Upper lobe of left lung (tissue), 6 donors: ENCODE data around the gene GFRA1. TPM values are rescaled to one million over a fixed set of nuclear protein-coding genes. Genes with fewer than 3 reads are reported as not detected.
"Not testable (repeated sequence)": the region's sequence is repeated elsewhere in the genome, so short reads cannot be mapped to it uniquely, and the experiment has no call there.

Experiments
- ATAC-seq, 2 donors: fragments of 200-7000 bp; cut with Tn5 transposase; one replicate each; pipeline ENCODE4 v1.9.1; 2022; ENCODE audit warnings: mild to moderate bottlenecking in 2 of 2, moderate library complexity in 2 of 2; ENCODE audit not compliant: low FRiP score in 2 of 2
- DNase-seq, 2 donors: peaks; one replicate each; pipeline ENCODE4 v3.0.0-alpha.2; 2019 to 2020
- H3K27ac ChIP-seq, 4 donors: fragments of 200-600 bp; sonication (generic); one replicate each; pipeline ENCODE4 v1.5.1; 2016 to 2019
- H3K27me3 ChIP-seq, 4 donors: fragments of 200-600 bp; sonication (generic); one replicate each; pipeline ENCODE4 v1.5.1; 2017 to 2019
- H3K36me3 ChIP-seq, 4 donors: fragments of 200-600 bp; sonication (generic); one replicate each; pipeline ENCODE4 v1.5.1; 2016 to 2019
- H3K4me1 ChIP-seq, 4 donors: fragments of 200-600 bp; sonication (generic); one replicate each; pipeline ENCODE4 v1.5.1; 2018 to 2019
- H3K4me3 ChIP-seq, 4 donors: fragments of 200-600 bp; sonication (generic); one replicate each; pipeline ENCODE4 v1.5.1; 2017 to 2019; ENCODE audit warnings: mild to moderate bottlenecking in 2 of 4, moderate library complexity in 1 of 4
- H3K9me3 ChIP-seq, 4 donors: fragments of 200-600 bp; sonication (generic); one replicate each; pipeline ENCODE4 v1.5.1; 2018 to 2019
- CTCF ChIP-seq, 6 experiments: fragments of 450-650 bp in 4 of 6; fragments of 200-600 bp in 2 of 6; sonication (generic) in 2 of 6; IDR thresholded peaks; one replicate each; pipeline ENCODE4 v1.5.1; 2016 to 2019; ENCODE audit warnings: antibody characterized with exemption in 6 of 6
- EP300 ChIP-seq, 4 donors: sonication (generic); formaldehyde crosslinking; IDR thresholded peaks; one replicate each; pipeline ENCODE4 v1.5.1; 2017; ENCODE audit warnings: antibody characterized with exemption in 4 of 4, control low read depth in 2 of 4
- POLR2A ChIP-seq, 4 donors: fragments of 450-650 bp; IDR thresholded peaks; one replicate each; pipeline ENCODE4 v1.5.1; 2016 to 2017; ENCODE audit warnings: antibody characterized with exemption in 4 of 4, mild to moderate bottlenecking in 2 of 4
- POLR2AphosphoS5 ChIP-seq, 2 donors: sonication (generic); formaldehyde crosslinking; IDR thresholded peaks; one replicate each; pipeline ENCODE4 v1.5.1; 2017; ENCODE audit warnings: antibody characterized with exemption in 2 of 2
- WGBS, 2 donors: methylation state at CpG; one replicate each; pipeline ENCODE4 v1.1.5; 2017 to 2018; 5-methylcytosine and 5-hydroxymethylcytosine counted together
- total RNA-seq, 6 donors: library from RNA; depleted of rRNA in 4 of 6; stranded (reverse); fragments of >200 nt in 4 of 6; gene quantifications; one replicate each; pipeline versions ENCODE4 v1.1.0 to v1.2.1, GENCODE V29; 2016 to 2021
- donor health status: DM: no; HTN: no; CAD: no; lungs with moderate emphysema.
- donor health status: DM: no; HTN: yes; CAD: no; lungs with severe emphysema.

GFRA1 gene
- total RNA-seq, 6 donors from 2014 or later: under 0.01 to 9.2 (median 2.3) TPM

DNA sequence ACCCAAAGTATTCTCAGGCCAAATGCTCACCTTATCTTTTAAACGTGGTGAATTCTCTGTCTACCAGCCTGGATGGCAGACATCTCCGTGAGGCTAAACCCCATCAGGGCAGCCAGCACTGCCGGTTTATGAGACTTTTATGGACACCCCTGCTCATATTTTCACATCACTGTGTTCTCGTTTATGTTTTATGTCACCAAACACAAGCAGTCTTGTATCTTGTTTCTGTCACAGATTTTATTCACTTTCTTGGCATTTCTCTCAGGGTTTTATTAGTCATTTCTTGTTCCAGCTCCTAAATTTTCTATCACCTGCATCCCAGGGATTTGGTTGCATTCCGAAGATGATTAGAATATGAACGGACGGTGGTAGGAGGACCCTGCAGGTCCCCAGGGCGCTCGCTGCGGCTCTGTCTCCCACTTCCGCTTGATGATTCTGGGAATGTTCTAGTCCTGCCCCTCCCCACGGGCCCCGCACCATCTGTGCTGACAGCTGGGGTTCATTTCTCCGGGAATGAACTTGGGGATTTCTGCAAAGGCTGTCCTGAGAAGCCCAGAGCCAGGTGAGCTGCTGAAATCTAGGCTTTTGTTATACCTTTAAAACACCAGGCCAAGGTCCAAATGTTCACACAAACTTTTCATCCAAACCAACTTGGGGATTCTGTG, 217.6 kb downstream of the GFRA1 start:
- ATAC-seq (no peak), DNase-seq (peak in 1 of 2 donors; percentile 44)
- TF ChIP-seq CTCF (IDR thresholded peaks at IDR 0.05) (no peak), POLR2AphosphoS5 (IDR thresholded peaks at IDR 0.05) (no peak), EP300 (IDR thresholded peaks at IDR 0.05) (no peak), POLR2A (IDR thresholded peaks at IDR 0.05) (no peak)
- 70 to 81% methylated on average over 12 to 14 of the region's 14 CpGs for WGBS, 2 donors
- no peak overlapping the region for H3K27ac ChIP-seq
- no peaks in the 10 kb centered on the region for H3K9me3 ChIP-seq
- no peak overlapping the region for H3K4me3 ChIP-seq
- no peaks in the 10 kb centered on the region for H3K4me1 ChIP-seq
- no peaks in the 10 kb centered on the region for H3K27me3 ChIP-seq
- no peaks in the 10 kb centered on the region for H3K36me3 ChIP-seq

DNA sequence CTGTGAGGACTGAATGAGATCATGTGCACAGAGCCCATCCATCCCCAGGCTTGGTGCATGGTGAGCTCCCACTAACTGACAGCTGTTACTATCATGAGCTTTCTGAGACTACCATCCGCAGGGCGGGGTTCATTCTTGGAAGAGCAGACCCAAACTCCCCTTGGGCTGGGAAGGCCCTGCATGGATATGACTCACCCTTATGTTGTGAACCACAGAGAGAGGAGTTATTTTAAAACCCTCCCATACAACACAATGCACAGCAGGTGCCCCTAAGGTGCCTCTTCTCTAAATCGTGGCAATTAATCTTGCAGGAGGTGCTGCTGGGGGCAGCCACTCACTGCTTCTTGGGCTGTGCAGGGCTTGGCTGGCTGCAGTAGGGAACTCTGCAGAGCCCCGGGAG, 219.1 kb downstream of the GFRA1 start:
- H3K27me3 ChIP-seq: no peaks in the 10 kb centered on the region
- H3K27ac ChIP-seq: no peak overlapping the region
- DNase-seq: no peak
- no peak overlapping the region for H3K4me3 ChIP-seq
- no peaks in the 10 kb centered on the region for H3K9me3 ChIP-seq
- peak in 1 of 2 donors; percentile 43 for ATAC-seq
- H3K36me3 ChIP-seq: no peaks in the 10 kb centered on the region
- no peak for TF ChIP-seq CTCF (IDR thresholded peaks at IDR 0.05)
- 76 to 83% methylated on average over 4 of the region's 4 CpGs for WGBS, 2 donors
- H3K4me1 ChIP-seq: no peaks in the 10 kb centered on the region

GRCh38 chr10:116053009-116053730, 219.8 kb downstream of the GFRA1 start:
- H3K27me3 ChIP-seq, ATAC-seq, H3K9me3 ChIP-seq, DNase-seq, H3K36me3 ChIP-seq, H3K4me1 ChIP-seq, H3K4me3 ChIP-seq, H3K27ac ChIP-seq: not testable (repeated sequence)
- 89 to 90% methylated on average over 3 of the region's 3 CpGs for WGBS, 2 donors

DNA sequence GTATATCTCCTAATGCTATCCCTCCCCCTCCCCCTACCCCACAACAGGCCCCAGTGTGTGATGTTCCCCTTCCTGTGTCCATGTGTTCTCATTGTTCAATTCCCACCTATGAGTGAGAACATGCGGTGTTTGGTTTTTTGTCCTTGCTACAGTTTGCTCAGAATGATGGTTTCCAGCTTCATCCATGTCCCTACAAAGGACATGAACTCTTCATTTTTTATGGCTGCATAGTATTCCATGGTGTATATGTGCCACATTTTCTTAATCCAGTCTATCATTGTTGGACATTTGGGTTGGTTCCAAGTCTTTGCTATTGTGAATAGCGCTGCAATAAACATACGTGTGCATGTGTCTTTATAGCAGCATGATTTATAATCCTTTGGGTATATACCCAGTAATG, 220.5 kb downstream of the GFRA1 start:
- H3K4me1 ChIP-seq, H3K4me3 ChIP-seq, H3K27me3 ChIP-seq, H3K9me3 ChIP-seq, ATAC-seq, H3K27ac ChIP-seq, H3K36me3 ChIP-seq, DNase-seq: not testable (repeated sequence)
- WGBS, 2 donors: 92 to 100% methylated on average over 1 of the region's 3 CpGs

DNA sequence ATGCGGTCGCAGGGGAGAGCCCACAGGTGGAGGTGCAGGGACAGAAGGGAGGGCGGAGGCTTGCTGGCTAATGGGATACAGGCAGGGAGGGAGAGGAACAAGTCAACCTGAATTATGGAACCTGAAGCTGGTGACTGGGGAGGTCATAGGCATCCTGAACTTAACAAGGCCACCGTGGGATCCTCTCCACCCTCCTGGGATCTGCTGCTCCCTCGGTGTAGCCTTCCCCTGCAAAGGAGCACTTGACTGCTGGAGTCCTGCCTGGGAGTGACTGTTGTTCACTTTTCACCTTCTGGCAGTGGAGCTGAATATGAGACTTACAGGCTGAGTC, 223.1 kb downstream of the GFRA1 start:
- no peak for DNase-seq
- 86% methylated on average over 5 of the region's 5 CpGs for WGBS, 2 donors
- TF ChIP-seq POLR2AphosphoS5 (IDR thresholded peaks at IDR 0.05): no peak
- TF ChIP-seq EP300 (IDR thresholded peaks at IDR 0.05): no peak
- TF ChIP-seq CTCF (IDR thresholded peaks at IDR 0.05): no peak
- TF ChIP-seq POLR2A (IDR thresholded peaks at IDR 0.05): no peak
- Histone ChIP-seq H3K36me3 (no peaks in the 10 kb centered on the region), H3K27ac (no peak overlapping the region), H3K4me1 (peaks cover 0 to 3% (median 0%) of the 10 kb centered on the region in 4 donors), H3K27me3 (no peaks in the 10 kb centered on the region), H3K9me3 (no peaks in the 10 kb centered on the region), H3K4me3 (no peak overlapping the region)
- ATAC-seq: no peak
